Adipose tissue (tissue), 3 donors: Measurements from ENCODE around the gene ZNF592. TPM values are rescaled to one million over a fixed set of nuclear protein-coding genes. Genes with fewer than 3 reads are reported as not detected.

Source experiments
- H3K27ac ChIP-seq: one replicate; pipeline ENCODE4 v1.5.1; 2013; ENCODE audit warnings: low read depth, low read length
- WGBS, 3 donors: extraction: QIAGEN DNeasy Blood & Tissue Kit; methylation state at CpG; one replicate each; pipeline ENCODE4 v1.1.7; 2013; 5-methylcytosine and 5-hydroxymethylcytosine counted together
- polyA plus RNA-seq, 3 donors: library from polyadenylated mRNA; stranded (reverse); fragments of 200-250 nt; gene quantifications; one replicate each; pipeline ENCODE4 v1.2.3, GENCODE V29; 2013
- donor health status: healthy with polysubstance abuse.
- donor health status: Bipolar disorder and iron deficiency.
- donor health status: healthy.

ZNF592 gene
- polyA plus RNA-seq, 3 donors = 6.6 to 12.8 (median 9.6) TPM

DNA sequence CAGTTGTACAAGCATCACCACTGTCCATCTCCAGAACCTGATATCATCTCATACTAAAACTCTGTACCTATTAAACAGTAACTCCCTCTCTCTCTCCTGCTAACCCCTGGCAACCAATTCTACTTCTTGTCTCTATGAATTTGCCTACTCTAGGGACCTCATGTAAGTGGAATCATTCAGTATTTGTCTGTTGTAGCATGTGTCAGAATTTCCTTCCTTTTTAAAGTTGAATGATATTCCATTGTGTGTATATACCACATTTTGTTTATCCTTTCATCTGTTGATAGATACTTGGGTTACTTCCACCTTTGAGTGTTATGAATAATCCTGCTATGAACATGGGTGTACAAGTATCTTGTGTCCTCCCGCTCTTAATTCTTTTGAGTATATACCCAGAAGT is 16.6 kb downstream of the ZNF592 start:
- WGBS, 3 donors = 90 to 100% (median 98%) methylated on average over 1 of the region's 1 CpG
- no peak overlapping the region for H3K27ac ChIP-seq

GRCh38 chr15:84765675-84766074 is 17.3 kb downstream of the ZNF592 start:
- WGBS, 3 donors = 82 to 97% (median 93%) methylated on average over 4 of the region's 4 CpGs

DNA sequence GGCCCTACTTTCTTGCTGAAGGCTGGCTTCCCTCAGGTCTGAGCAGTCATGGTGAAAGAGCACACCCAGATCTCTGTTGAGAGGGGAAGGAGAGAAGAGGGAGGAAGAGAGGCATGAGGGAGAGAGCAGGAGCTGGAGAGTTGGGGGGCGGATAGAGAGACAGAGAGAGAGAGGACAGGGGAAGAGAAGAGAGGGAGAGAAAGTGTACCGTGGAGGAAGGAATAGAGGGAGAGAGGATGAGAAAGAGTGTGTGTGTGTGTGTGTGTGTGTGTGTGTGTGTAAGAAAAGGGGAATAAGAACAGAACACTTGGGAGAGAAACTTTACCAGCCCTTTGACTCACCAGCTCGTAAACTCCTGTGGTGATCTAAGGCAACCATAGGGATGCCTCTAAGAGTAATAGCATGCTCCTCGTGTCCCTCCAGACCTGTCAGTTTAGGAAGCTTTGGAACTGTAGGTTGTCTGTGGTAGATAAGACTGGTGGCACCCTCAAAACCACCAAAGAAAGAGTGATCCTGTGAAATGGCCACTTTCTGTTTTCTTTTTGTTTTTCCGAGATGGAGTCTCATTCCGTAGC is 18.2 kb downstream of the ZNF592 start:
- no peak overlapping the region for H3K27ac ChIP-seq
- 87 to 90% (median 89%) methylated on average over 6 of the region's 6 CpGs for WGBS, 3 donors

More at GRCh38 chr15:84765675-84766074, 17.3 kb downstream of the ZNF592 start:
- no peak overlapping the region for H3K27ac ChIP-seq

DNA sequence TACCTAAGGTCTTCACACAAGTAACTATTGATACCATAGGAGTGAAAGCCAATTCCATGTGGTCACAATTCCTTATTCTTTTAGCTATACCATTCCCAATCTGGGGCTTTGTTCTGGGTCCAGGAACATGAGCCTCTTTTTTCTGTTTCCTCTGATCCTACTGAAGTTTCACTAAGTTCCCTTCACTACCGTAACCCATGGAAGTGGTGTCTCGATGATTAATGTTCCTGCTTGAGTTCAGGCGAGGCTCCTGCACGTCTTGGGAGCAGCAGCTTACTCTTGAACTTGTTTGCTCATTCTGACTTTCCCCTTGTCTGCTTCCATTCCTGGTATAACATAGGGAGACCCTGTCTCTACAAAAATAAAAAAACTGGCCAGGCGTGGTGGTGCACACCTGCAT is 23.6 kb downstream of the ZNF592 start:
- no peak overlapping the region for H3K27ac ChIP-seq
- 37 to 70% (median 54%) methylated on average over 5 of the region's 5 CpGs for WGBS, 3 donors

DNA sequence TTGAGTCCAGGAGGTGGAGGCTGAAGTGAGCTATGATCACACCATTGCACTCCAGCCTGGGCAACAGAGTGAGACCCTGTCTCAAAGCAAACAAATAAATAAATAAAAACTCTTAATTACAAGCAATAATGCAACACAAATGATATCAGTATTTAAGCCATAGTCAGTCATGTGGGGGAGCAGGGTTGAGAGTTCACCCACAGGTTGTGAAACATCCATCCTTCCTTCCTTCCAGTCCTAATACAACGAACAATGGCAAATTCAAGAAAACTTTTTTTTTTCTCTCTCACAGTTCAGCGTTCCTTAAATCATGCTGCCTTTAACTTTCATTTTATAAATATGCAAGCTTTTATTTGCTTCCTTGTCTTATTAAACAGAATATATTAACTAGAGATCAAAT is 24.1 kb downstream of the ZNF592 start:
- H3K27ac ChIP-seq = no peak overlapping the region
- WGBS, 3 donors = 36 to 80% (median 38%) methylated on average over 2 of the region's 2 CpGs

- H3K27ac ChIP-seq = no peak overlapping the region
- 58 to 93% (median 78%) methylated on average over 3 of the region's 3 CpGs for WGBS, 3 donors
These were observed 25.3 kb downstream of the ZNF592 start for GRCh38 chr15:84773716-84774115.

- 83 to 100% (median 84%) methylated on average over 1 of the region's 1 CpG for WGBS, 3 donors
- no peak overlapping the region for H3K27ac ChIP-seq
These were observed 27.6 kb downstream of the ZNF592 start for GRCh38 chr15:84775867-84776449.

- H3K27ac ChIP-seq = no peak overlapping the region
- 84 to 88% (median 88%) methylated on average over 13 of the region's 13 CpGs for WGBS, 3 donors
These were observed 29.8 kb downstream of the ZNF592 start for GRCh38 chr15:84778194-84778593.

- WGBS, 3 donors = 88 to 94% (median 93%) methylated on average over 3 of the region's 3 CpGs
- H3K27ac ChIP-seq = no peak overlapping the region
These were observed 32.1 kb downstream of the ZNF592 start for GRCh38 chr15:84780492-84780891.

- H3K27ac ChIP-seq = no peak overlapping the region
- 88 to 93% (median 92%) methylated on average over 1 of the region's 1 CpG for WGBS, 3 donors
These were observed 33.1 kb downstream of the ZNF592 start for GRCh38 chr15:84781495-84781894.

DNA sequence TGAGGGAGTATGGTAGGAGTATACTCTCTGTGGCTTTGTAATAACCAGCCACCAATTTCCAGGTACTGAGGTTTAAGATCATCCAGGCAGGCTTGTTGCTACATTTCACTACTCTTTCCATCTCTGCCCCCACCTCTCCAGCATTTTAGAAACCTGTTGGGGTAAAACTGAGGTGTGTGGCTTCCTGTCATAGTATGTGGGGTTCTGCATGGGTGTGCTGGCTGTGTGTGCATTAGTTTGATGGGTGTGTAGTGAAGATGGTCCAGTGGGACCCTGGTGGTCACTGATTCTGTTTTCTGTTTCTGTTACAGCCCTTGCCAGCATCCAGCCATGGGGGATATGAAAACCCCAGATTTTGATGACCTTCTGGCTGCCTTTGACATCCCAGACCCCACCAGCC is 34.0 kb downstream of the ZNF592 start:
- H3K27ac ChIP-seq = no peak overlapping the region

GRCh38 chr15:84783493-84784251 is 35.3 kb downstream of the ZNF592 start:
- whole genome bisulfite sequencing, 3 donors = 83 to 91% (median 86%) methylated on average over 12 of the region's 12 CpGs

GRCh38 chr15:84784262-84784661 is 35.9 kb downstream of the ZNF592 start:
- 95 to 98% (median 96%) methylated on average over 17 of the region's 17 CpGs for WGBS, 3 donors
- no peak overlapping the region for H3K27ac ChIP-seq

More at GRCh38 chr15:84783493-84784251, 35.3 kb downstream of the ZNF592 start:
- no peak overlapping the region for H3K27ac ChIP-seq

DNA sequence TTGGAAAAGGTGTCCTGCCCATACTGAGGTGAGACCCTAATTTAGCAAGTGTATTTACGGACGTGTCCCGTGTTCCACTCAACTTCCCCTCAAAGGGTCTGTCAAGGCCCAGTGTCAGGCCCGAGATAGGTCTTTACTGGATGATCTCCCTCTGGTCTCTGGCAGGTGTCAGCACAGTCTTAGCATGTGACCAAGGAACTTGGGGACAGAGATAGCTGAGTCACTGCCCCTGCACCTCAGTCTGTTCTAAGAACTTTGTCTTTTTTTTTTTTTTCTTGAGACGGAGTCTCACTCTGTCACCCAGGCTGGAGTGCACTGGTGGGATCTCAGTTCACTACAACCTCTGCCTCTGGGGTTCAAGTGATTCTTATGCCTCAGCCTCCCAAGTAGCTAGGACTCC is 36.7 kb downstream of the ZNF592 start:
- no peak overlapping the region for H3K27ac ChIP-seq
- 61 to 94% (median 91%) methylated on average over 4 to 5 of the region's 5 CpGs for WGBS, 3 donors

DNA sequence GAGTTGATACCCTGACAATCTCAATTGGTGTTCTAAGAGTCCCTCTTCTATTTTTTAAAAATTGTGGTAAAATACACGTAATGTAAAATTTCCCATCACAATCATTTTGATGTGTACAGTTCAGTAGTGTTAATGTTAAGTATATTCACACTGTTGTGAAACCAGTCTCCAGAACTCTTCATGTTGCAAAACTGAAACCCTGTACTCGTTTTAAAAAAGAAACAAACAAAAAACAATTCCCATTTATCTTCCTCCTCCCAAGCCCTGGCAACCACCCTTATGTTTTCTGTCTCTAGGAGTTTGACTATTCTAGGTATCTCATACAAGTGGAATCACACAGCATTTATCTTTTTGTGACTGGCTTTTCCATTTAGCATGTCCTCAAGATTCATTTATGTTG is 40.1 kb downstream of the ZNF592 start:
- 47 to 69% (median 48%) methylated on average over 2 of the region's 2 CpGs for WGBS, 3 donors
- H3K27ac ChIP-seq = no peak overlapping the region

DNA sequence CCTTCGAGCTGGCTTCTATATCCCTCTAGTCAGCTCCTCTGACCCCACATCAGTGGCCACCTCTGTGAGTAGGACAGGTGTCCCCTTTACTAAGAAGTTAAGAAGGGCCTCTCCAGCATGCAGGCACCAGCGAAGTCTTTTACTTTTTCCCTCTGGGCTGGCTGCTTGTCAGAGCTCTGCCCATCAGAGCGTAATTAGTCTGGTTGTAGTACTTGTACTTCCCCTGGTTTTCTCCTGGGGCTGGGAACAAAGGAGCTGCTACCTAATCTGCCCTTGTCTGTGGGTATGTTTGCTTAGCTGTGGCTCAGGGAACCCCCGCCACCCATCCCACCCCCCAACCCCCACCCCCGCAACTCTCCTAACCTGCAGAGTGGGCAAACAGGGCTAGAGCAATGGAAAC is 41.4 kb downstream of the ZNF592 start:
- no peak overlapping the region for H3K27ac ChIP-seq
- 85 to 98% (median 93%) methylated on average over 5 of the region's 5 CpGs for WGBS, 3 donors

DNA sequence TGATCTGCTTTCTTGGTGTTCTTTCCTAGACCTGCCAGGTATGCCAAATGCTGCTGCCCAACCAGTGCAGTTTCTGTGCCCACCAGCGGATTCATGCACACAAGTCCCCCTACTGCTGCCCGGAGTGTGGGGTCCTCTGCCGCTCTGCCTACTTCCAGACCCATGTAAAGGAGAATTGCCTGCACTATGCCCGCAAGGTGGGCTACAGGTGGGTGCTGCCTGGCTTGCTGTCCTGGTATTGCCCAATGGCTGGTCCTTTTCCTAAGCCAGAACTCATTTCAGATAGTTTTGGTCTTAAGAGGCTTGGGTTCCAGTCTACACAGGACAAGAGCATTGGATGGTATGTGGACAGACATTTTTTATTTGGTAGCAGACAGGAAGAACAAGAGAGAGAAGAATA is 42.3 kb downstream of the ZNF592 start:
- 93 to 99% (median 96%) methylated on average over 4 of the region's 4 CpGs for WGBS, 3 donors
- no peak overlapping the region for H3K27ac ChIP-seq

DNA sequence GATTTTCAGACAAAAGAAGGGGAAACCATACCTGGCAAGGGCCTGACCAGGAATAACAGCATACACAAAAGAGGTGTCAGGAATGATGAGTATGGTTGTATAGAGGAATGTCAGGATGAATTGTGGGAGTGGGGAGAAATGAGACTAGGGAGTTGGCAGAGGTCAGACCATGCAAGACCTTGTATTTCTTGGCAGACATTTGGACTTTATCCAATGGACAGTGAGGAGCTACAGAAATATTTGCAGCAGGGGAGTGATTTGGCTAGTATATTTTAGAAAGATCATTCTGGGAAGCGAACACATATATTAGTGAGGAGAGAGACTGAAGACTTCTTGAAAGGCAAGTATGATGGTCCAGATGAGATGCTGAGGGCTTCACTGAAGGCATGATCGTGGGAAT is 43.4 kb downstream of the ZNF592 start:
- H3K27ac ChIP-seq = no peak overlapping the region
- 92 to 98% (median 95%) methylated on average over 2 of the region's 2 CpGs for WGBS, 3 donors

GRCh38 chr15:84793431-84794161 is 45.2 kb downstream of the ZNF592 start:
- no peak overlapping the region for H3K27ac ChIP-seq
- WGBS, 3 donors = 94 to 96% (median 95%) methylated on average over 7 of the region's 7 CpGs
